ENCODE measurements around the gene MYG1. TPM values are rescaled to one million over a fixed set of nuclear protein-coding genes. Genes with fewer than 3 reads are reported as not detected.

Gene MYG1
- total RNA-seq, 4 donors from 2014 or later: 43.4 to 51.0 (median 46.0) TPM

GRCh38 chr12:53279283-53279869 is 20.1 kb upstream of the MYG1 start:
- no peak for TF ChIP-seq POLR2A (IDR thresholded peaks at IDR 0.05)
- TF ChIP-seq, protein P1, sequence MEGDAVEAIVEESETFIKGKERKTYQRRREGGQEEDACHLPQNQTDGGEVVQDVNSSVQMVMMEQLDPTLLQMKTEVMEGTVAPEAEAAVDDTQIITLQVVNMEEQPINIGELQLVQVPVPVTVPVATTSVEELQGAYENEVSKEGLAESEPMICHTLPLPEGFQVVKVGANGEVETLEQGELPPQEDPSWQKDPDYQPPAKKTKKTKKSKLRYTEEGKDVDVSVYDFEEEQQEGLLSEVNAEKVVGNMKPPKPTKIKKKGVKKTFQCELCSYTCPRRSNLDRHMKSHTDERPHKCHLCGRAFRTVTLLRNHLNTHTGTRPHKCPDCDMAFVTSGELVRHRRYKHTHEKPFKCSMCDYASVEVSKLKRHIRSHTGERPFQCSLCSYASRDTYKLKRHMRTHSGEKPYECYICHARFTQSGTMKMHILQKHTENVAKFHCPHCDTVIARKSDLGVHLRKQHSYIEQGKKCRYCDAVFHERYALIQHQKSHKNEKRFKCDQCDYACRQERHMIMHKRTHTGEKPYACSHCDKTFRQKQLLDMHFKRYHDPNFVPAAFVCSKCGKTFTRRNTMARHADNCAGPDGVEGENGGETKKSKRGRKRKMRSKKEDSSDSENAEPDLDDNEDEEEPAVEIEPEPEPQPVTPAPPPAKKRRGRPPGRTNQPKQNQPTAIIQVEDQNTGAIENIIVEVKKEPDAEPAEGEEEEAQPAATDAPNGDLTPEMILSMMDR (IDR thresholded peaks at IDR 0.05 in 4 of 5, conservative IDR thresholded peaks at IDR 0.05 in 1 of 5): no peak
- DNase-seq: no peak
- H3K9me3 ChIP-seq: no peaks in the 10 kb centered on the region
- ATAC-seq: no peak
- H3K4me3 ChIP-seq: no peak overlapping the region
- H3K27ac ChIP-seq: no peak overlapping the region
- no peaks in the 10 kb centered on the region for H3K36me3 ChIP-seq
- no peaks in the 10 kb centered on the region for H3K27me3 ChIP-seq
- in situ Hi-C loops (cut with MboI; ENCODE audit: low sequenced_read_pairs in 4 of 4) (no loop called here), intact Hi-C loops (cut with DNase I; ENCODE audit: low total_unique reads) (no loop called here)
- H3K4me1 ChIP-seq: no peaks in the 10 kb centered on the region

DNA sequence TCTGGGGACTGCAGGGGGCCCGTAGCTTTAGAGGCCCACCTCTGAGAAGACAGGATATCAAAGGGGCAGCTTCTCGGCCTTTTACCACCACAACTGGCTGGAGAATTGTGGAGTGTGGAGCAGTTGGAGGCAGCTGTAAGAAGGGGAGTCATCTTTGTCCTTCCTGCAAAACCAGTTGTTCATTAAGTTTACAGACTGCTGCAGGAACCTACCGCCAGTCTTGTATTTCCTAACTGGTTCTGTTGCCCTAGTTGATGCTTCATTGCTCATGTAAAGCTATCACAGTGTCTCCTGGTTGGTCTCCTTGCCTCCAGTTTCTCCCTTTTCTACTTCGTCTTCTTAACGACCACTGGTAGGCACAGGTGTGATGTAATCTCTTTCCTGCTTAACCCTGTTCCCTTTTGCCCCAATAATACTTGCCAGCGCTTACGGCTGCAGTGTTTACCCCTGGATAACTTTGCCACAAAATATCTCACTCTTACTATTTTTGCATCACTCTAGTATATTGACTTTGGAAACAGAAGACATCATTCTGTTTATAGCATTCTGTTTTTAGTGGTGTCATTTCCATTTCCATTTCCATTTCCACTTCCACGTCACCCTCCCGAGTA is 19.5 kb upstream of the MYG1 start:
- intact Hi-C loops (cut with DNase I; ENCODE audit: low total_unique reads): no loop called here
- Histone ChIP-seq H3K4me1 (no peaks in the 10 kb centered on the region), H3K36me3 (no peaks in the 10 kb centered on the region), H3K27me3 (no peaks in the 10 kb centered on the region), H3K4me3 (no peak overlapping the region), H3K9me3 (no peaks in the 10 kb centered on the region), H3K27ac (no peak overlapping the region)
- TF ChIP-seq POLR2A (IDR thresholded peaks at IDR 0.05): no peak
- TF ChIP-seq, protein P1 (IDR thresholded peaks at IDR 0.05 in 4 of 5, conservative IDR thresholded peaks at IDR 0.05 in 1 of 5): no peak
- in situ Hi-C loops (cut with MboI; ENCODE audit: low sequenced_read_pairs in 4 of 4): loop anchor here in 2 of 4 donors (5.0 to 10.0 kb wide), 2 partner anchors 65 to 68 kb away; no protein-coding TSS in a partner anchor
- DNase-seq: no peak
- ATAC-seq: no peak

DNA sequence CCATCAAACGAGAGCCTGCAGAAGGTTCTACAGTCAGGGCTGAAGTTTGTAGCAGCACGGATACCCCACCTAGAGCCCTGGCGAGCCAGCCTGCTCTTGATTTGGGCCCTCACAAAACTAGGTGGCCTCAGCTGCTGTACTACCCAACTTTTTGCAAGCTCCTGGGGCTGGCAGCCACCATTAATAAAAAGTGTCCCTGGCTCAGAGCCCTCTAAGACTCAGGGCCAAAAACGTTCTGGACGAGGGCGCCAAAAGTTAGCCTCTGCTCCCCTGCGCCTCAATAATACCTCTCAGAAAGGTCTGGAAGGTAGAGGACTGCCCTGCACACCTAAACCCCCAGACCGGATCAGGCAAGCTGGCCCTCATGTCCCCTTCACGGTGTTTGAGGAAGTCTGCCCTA is 13.0 kb upstream of the MYG1 start:
- no peak for ATAC-seq
- Histone ChIP-seq H3K36me3 (no peaks in the 10 kb centered on the region), H3K9me3 (no peaks in the 10 kb centered on the region), H3K27me3 (no peaks in the 10 kb centered on the region), H3K4me3 (no peak overlapping the region), H3K4me1 (no peaks in the 10 kb centered on the region), H3K27ac (no peak overlapping the region)
- in situ Hi-C loops (cut with MboI; ENCODE audit: low sequenced_read_pairs in 4 of 4): loop anchor here in 2 of 4 donors (5.0 to 10.0 kb wide), 2 partner anchors 72 to 74 kb away; no protein-coding TSS in a partner anchor
- TF ChIP-seq POLR2A (IDR thresholded peaks at IDR 0.05): no peak
- TF ChIP-seq, protein P1 (IDR thresholded peaks at IDR 0.05 in 4 of 5, conservative IDR thresholded peaks at IDR 0.05 in 1 of 5): no peak
- intact Hi-C loops (cut with DNase I; ENCODE audit: low total_unique reads): no loop called here
- DNase-seq: no peak

- Histone ChIP-seq H3K4me1 (no peaks in the 10 kb centered on the region), H3K36me3 (no peaks in the 10 kb centered on the region), H3K4me3 (no peak overlapping the region), H3K9me3 (no peaks in the 10 kb centered on the region), H3K27me3 (no peaks in the 10 kb centered on the region), H3K27ac (no peak overlapping the region)
- peak; percentile 81 to 93 for ATAC-seq
- peak; percentile 26 to 50 for DNase-seq
- TF ChIP-seq POLR2A (IDR thresholded peaks at IDR 0.05): no peak
- TF ChIP-seq, protein P1 (IDR thresholded peaks at IDR 0.05 in 4 of 5, conservative IDR thresholded peaks at IDR 0.05 in 1 of 5): peak; percentile 40 to 73 (median 68)
- intact Hi-C loops (cut with DNase I; ENCODE audit: low total_unique reads): loop anchor here (1.0 kb wide), 1 partner anchor 74 kb away; no protein-coding TSS in a partner anchor
- in situ Hi-C loops (cut with MboI; ENCODE audit: low sequenced_read_pairs in 4 of 4): loop anchor here in 2 of 4 donors (5.0 to 10.0 kb wide), 2 partner anchors 73 to 75 kb away; no protein-coding TSS in a partner anchor
These were observed 11.7 kb upstream of the MYG1 start for GRCh38 chr12:53287741-53288216.

Data from gastrocnemius medialis (tissue), 4 donors.